B cell (primary cell): ENCODE measurements around the gene CCL14.

Source experiments
- CTCF ChIP-seq: fragments of 200-600 bp; IDR thresholded peaks from one replicate; pipeline ENCODE4 v1.8.0; 2022; ENCODE audit warnings: antibody characterized with exemption, mild to moderate bottlenecking
- EZH2 ChIP-seq: IDR thresholded peaks from 2 replicates; pipeline ENCODE4 v1.6.1; 2012; ENCODE audit warnings: borderline replicate concordance, low read depth, mild to moderate bottlenecking, moderate library complexity, low read length; ENCODE audit not compliant: insufficient read depth, poor library complexity, severe bottlenecking

GRCh38 chr17:35965272-35965671 lies 21.3 kb downstream of the CCL14 start:
- TF ChIP-seq CTCF, result no peak
- no peak for TF ChIP-seq EZH2
